PC-9 (cell line): Measurements from ENCODE around the gene KIF26B.

ENCODE experiments used
- CTCF ChIP-seq: fragments of 200-600 bp; sonication (generic); conservative IDR thresholded peaks from 2 replicates; pipeline ENCODE4 v1.6.1; 2017; ENCODE audit warnings: mixed run types, antibody characterized with exemption, mild to moderate bottlenecking, moderate library complexity
- EZH2 ChIP-seq: fragments of 200-600 bp; sonication (generic); IDR thresholded peaks from 2 replicates; pipeline ENCODE4 v1.8.0; 2017; ENCODE audit warnings: antibody characterized with exemption, low read depth

- TF ChIP-seq CTCF (no peak), EZH2 (no peak)
Observed at GRCh38 chr1:245541369-245541768, 386.6 kb downstream of the KIF26B start.
